ENCODE measurements around the gene ELL.
A peak's percentile ranks its signal among the peaks of the same experiment; 100 is the strongest.
"Not testable (repeated sequence)": the region's sequence is repeated elsewhere in the genome, so short reads cannot be mapped to it uniquely, and the experiment has no call there.

Gene ELL

DNA sequence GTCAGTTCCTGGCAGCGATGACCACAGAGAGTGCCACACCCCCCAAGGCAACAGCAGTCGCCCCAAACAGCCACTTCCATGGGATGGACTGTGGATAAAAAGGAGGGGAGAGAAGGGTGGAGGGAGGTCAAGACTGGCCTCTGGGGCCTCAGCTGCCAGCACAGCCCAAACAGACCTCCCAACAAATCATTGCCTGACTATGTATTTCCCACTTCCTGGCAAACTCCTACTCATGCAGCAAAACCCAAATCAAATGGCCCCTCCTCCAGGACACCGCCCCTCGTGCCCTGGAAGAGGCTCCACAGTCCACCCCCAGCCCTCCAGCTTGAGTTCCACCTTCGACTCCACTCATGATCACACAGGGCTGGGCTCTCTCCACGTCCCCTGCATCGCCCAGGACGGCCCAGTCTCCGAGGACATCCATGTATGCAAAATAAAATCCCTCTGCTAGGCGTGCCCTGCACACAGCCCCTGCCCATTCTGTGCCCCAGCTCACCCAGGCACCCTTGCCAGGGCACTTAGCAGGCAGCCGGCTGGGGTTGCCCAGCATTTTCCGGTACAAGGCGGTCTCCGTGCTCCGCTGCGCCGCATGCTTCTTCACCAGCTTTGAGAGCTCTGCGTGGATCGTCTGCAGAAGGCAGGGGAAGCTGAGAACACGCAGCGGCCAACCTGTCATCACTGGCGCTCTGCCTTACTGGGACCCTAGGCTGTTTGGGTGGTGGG is 10.5 kb upstream of the ELL start:
- DNase-seq = no peak

DNA sequence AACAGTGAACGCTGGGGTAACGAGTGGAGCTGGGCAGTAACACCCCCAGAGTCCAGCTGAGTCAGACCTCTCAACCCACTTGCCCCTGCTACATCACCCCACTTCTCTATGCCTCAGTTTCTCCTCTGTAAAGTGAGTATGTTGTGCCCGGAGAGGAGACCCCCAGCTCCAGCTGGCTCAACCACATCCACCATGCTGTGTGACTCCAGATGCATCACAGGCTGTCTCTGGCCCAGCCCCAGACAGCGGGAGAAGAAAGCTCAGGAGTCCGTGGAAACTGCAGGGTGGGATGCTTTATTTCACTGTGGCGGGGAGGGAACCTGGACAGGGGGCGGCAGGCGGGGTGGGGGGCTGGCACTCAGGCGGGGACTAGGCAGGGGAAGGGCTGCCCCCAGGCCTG is 9.6 kb upstream of the ELL start:
- no peak for DNase-seq

DNA sequence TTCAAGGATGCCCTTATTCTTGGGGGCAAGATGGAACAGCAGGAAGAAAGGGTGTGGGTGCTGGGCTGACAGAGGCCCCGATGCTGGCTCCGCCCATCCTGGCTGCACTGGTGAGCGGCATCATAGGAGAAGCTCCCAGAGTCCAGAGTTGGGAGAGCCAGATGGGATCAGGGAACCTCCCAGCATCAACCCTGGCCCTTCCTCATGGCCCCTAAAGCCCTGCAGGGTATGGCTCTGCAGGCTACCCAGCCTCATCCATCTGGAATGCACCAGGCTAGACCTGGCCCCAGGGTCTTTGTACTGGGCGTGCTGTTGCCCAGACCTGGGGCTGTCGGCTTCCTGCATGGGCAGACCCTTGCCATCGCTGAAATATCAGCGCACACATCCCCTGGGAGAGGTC is 7.9 kb upstream of the ELL start:
- no peak for DNase-seq

DNA sequence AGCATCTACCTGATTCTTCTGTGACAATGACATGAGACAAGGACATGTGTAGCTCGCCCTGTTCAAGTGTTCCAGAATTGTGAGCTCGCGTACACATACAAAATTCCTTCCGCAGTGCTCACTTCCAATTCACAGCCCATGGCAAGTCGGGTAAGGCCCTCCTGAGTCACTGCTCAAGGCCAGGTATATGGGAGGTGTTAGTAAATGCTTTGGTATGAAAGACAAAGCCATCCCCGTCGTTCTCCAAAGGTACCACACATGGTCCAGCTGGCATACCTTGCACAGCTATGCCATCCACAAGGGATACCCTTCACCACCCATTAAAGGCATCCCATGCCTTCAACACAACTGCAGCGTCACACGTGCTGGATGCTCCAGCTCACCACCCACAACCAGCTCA is 4.4 kb upstream of the ELL start:
- no peak for DNase-seq

DNA sequence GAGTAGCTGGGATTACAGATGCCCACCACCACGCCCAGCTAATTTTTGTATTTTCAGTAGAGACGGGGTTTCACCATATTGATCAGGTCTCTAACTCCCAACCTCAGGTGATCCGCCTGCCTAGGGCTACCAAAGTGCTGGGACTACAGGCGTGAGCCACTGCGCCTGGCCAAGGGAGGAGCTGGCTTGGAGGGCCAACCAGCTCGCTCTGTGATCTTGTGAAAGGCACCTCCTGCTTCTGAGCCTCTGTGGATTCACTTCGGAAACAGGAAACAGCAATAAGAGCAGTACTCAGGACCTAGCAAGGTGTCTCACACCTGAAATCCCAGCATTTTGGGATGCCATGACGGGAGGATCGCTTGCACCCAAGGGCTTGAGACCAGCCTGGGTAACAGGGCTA is 2.0 kb upstream of the ELL start:
- no peak for DNase-seq

DNA sequence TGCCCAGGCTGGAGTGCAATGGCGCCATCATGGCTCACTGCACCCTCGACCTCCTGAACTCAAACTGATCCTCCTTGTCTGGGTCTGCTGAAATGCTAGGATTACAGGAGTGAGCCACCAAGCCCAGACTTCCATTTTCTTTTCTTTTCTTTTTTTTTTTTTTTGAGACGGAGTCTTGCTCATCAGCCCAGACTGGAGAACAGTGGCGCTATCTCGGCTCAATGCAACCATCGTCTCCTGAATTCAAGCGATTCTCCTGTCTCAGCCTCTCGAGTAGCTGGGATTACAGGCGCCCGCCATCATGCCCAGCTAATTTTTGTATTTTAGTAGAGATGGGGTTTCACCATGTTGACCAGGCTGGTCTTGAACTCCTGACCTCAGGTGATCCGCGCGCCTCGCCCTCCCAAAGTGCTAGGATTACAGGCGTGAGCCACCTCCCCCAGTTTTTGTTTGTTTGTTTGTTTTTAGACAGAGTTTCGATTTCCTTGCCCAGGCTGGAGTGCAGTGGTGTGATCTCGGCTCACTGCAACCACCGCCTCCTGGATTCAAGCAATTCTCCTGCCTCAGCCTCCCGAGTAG is 1.1 kb upstream of the ELL start:
- DNase-seq = not testable (repeated sequence)

DNA sequence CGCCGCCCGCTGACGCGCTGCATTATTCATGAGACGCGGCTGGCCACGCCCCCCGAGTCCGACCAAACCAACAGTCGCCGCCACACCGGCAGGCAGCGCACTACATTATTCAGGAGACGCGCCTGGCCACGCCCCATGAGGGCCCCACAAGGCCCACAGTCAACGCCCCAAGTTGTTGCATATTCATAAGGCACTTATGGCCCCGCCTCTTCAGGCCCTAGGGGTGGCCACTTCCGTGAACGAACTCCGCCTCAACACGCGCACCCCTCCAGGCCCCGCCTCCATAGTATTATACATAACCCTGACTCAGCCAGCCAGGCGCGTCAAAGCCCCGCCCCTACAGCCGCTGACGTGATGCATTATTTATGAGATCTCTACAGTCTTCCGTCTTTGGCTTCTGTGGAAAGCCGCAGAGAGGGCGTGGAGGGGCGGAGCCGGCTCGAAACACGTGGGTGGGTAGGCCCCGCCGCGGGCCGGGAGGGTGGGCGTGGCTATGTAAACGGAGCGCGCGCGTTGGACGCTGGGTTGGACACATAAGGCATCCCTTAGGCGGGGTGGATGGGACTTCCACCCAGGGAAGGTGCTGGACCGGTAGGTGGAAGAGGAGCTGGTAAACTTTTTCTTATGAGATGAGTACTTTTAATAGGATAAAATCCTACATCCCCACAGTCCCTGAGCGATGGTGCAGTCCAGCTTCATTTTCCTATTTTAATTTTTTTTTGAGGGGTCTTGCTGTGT is 423 bp upstream of the ELL start:
- DNase-seq = peak; percentile 90 to 100 (median 100)

DNA sequence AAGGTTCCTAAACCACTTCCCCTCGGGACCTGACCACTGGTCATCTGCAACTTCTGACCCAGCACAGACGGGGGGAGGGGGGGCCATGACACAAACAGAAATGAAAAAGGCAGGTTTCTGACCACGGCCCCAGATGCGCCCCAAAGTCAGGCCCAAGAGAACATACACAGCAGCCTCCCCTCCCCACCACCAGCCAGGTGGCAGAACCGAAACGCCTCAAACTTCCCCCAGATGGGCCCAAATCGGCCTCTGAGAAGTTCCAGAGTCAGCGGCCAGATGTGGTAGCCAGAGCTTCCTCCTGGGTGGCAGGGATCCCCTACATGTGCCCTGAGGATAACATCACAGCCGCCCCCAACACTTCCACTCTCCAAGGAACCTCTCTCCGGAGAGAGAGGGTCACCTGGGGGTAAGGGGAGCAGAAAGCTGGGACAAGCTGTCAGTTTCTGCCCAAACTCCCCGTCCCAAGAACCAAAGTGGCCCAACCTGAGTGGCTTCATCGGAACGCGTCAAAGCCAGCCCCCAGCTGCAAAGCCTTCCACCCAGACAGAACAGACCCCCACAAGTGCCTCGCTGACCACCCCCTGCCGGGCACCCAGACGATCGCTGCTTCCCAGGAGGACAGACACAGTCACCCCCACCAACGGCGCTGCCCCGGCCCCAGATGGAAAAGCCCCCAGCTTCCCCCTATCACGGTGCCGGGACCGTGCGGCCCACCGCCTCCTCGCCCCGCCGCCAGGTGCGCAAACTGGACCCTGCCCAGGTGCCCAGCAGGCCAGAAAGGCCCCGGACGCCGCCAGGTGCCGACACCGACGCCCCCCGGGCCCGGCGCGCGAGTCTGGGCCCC is 800 bp downstream of the ELL start:
- DNase-seq = peak in 4 of 58 donors; percentile 22 to 41 (median 32)

DNA sequence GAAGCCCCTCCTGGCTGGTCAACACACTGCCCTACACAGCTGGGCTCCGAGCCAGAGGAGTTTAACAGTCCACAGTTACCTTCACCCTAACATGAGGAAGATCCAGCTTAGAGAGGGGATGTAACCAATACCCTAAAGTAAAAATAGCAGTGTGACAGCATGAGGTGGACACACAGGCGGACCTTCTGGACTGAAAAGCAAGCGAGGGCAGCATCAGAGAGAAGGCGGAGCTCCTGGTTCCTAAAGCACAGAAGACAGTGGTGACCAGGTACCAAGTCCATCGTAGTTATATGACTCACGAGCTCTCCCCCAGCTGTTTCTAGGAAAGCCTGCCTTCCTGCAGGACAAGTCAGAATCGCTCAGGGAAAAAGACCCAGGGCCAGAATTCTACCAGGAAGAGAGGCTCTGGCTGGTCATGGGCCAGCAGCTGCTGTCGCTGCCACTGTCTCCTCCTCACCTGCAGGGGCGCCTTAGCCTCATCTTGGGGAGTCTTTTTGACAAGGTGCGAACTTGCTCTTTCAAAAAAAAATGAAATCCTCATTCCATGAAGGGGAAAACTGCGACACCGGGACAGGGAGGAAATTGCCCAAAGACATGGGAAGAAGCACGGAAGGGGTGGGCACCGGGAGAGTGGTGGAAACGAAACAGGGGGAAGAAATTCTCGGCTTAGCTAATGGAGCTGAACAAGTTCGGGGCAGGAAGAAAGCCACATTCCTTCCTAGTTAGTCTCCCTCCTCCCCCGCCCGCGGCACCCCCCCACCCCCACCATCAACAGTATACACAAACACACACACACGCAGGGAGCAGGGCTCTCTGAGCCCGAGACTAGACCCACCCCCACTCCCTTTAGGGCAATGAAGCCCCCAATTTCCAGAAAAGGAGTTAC is 1.7 kb downstream of the ELL start:
- peak in 19 of 58 donors; percentile 4 to 42 (median 22) for DNase-seq

DNA sequence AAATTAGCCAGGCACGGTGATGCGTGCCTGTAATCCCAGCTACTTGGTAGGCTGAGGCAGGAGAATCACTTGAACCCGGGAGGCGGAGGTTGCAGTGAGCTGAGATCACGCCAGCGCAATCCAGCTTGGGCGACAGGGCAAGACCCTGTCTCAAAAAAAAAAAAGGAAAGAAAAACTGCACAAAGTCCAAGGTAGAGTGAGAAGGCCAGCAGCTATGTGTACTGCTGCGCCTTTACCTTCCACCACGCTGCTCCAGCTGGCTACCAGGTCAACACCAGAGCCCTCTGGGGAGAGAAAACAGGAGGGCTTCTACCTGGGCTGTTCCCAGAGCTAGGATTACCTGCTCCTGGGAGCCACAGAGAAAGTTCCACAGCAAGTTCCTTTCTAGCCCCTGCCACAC is 3.2 kb downstream of the ELL start:
- DNase-seq = no peak

DNA sequence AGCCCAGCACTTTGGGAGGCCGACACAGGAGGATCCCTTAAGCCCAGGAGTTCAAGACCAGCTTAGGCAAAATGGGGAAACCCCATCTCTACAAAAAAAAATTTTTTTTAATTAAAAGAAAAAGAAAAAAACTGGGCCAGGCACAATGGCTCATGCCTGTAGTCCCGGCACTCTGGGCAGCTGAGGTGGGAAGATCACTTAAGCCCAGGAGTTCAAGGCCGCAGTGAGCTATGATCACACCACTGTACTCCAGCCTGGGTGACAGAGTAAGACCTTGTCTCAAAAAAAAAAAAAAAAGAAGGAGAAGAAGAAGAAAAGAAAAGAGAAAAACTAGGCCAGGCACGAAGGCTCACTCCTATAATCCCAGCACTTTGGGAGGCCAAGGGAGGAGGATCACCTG is 4.3 kb downstream of the ELL start:
- DNase-seq = no peak

DNA sequence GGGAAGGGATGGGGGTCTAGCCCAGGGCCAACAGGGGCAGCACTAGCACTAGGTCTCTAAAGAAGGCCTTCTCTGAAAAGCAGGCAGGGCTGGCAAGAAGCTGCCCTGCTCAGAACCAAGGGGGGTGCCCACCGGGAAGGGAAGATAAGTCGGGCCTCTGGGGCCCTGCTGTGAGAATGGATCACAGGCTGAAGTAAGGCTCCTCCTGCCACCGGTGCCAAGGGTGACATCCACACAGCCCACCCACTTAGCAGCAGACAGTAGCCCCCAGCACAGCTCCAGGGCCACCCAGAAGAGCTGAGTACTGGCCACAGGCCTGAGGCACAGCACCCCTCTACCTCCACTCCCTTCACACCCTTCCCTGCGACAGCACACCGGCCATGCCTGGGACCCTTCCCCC is 5.9 kb downstream of the ELL start:
- DNase-seq = no peak

DNA sequence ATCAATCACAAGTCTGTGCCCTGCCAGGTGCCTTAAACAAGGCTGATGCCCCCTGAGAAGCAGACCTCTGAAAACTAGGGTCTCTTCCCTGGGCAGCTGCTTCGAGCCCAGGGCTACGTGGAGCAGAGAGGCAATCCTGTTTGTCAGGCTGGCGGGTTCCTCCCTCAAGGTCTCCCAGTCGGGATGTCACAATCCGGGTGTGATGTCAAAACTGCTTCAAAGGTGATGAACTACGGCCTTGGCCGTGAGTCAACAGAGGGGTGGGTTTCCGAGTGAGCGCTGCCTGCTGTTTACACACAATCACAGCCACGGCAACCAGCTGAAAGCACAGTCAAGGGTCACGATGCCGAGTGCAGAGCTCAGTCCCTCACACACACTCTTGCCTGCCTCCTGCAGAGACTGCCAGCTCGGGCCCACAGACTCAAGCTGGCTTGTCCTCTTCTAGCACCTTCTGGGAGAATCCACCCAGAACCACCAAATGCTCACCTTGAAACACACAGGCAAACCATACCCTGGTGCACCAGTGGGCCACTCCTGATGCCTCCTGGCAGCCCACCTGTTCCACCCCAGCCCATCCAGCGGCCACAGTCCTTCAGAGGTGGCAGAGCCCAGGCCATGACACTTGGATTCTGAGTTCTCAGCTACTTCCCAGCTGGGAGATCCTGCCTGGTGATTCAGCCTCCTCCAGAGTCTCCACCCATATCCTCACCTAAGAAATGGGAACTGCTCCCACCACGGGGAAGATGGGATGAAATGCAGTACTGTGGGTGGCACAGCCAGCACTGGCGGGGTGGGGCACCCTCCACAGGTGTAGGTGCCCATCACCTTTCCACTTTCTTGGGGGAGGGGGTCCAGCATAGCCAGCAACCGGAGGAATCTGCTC is 6.8 kb downstream of the ELL start:
- DNase-seq = no peak

DNA sequence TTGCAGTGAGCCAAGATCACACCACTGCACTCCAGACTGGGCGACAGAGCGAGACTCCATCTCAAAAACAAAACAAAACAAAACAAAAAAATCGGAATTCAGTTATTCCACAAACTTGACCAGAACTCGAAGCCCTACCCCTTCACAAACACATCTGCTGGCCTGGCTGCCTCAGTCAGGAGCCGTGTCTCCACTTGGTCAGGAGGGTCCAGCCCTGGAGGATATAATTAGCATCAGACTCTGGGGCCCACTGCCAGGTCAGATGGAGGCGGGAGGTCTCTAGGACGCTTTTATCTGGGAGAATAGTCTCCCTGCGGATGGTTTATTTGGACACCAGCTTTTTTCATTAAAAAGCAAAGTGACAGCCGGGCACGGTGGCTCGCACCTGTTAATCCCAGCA is 8.0 kb downstream of the ELL start:
- no peak for DNase-seq

DNA sequence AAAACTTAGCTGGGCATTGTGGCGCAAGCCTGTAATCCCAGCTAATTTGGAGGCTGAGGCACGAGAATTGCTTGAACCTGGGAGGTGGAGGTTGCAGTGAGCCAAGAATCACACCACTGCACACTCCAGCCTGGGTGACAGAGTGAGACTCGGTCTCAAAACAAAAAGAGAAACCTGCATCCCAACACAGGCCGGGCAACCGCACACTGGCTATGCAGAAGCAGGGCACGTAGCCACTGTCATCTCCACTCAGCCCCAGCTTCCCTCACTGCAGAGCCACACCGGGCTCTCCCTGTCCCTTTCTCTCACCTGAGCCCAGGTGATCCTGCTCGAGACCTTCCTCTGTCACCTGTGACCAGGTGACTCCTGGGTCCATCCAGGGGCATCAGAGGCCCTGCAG is 11.7 kb downstream of the ELL start:
- DNase-seq = no peak

DNA sequence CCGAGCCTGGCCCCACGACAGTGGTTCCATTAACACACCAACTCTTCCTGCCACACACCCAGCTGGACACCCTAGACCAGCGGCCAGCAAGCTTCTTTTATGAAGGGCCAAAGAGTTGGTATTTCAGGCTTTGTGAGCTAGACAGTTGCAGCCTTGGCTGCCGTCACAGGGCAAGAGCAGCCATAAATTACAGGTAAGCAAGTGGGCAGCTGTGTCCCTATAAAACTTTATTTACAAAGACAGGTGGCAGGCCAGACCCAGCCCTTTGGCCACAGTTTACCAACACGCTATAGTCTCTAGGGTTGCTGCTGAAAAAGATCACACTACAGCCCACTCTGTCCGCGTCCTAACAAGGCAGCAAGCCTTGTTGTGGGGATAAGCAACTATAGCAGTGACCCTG is 13.3 kb downstream of the ELL start:
- no peak for DNase-seq

DNA sequence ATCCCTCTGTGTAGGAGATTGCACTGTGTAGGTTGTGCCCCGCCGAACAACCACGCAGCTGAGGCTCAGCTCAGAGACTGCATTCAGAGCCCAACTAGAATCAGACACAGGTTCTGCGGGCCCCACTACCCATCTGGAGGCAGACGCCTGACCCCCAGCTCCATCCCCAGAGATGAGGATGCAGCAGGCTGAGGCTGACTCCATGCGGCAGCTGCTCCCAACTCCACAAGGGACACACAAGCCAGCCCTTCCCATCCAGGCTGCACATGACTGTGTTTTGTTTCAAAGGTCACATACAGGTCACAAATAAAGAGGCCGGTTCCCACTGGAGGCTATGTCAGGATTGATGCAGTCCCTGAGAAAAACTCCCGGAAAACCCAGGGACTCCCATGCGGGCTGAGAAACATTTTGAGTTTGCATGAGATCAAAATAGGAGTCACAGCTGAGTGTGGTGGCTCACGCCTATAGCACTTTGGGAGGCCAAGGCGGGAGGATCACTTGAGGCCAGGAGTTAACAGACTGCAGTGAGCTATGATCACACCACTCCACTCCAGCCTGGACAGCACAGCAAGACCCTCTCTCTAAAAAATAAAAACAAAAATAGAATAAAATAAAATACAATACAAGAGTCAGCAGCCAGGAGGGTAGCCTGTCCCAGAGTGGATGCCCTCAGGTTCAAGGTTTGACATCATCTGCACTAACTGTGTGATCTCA is 14.0 kb downstream of the ELL start:
- DNase-seq = peak in 2 of 58 donors; percentile 7 to 23

DNA sequence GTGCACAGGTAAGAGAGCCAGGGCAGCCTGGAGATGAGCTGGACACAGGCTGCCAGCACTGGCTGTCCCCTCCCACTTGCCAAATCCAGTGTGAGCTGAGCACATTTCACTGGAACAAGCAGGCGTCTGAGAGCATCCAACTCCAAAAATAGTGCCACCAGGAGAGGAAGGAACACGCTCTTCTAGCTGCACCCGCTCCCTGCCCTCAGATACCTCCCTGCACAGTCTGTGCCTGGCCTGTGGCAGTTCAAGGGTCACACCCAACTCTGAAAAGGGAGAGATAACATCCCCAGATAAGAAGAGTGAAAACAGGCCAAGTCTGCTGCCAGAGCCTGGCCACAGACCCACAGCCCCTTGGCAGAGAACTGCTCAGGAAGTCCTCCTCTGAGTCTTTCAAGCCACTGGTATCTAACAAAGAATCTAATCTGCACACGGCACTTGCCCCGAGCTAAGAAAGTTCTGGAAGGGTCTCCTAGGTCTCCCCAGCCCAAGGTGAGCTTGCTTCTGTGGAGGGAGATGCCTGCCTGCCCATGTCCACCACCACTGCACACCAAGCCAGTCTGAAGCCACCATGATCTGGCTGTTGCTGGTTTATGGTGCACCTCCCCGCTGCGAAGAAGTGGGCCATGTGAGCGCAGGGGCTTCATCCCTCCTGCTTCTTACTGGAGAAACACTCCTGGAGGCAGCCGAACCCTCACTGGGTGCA is 14.7 kb downstream of the ELL start:
- peak in 27 of 58 donors; percentile 7 to 80 (median 42) for DNase-seq
